Upper lobe of left lung (tissue), 4 donors: ENCODE results near the gene ADGRF4.

Experiments
- CTCF ChIP-seq, 6 experiments: fragments of 450-650 bp in 4 of 6; fragments of 200-600 bp in 2 of 6; sonication (generic) in 2 of 6; IDR thresholded peaks; one replicate each; pipeline ENCODE4 v1.5.1; 2016 to 2019; ENCODE audit warnings: antibody characterized with exemption in 6 of 6
- EP300 ChIP-seq, 4 donors: sonication (generic); formaldehyde crosslinking; IDR thresholded peaks; one replicate each; pipeline ENCODE4 v1.5.1; 2017; ENCODE audit warnings: antibody characterized with exemption in 4 of 4, control low read depth in 2 of 4
- POLR2A ChIP-seq, 4 donors: fragments of 450-650 bp; IDR thresholded peaks; one replicate each; pipeline ENCODE4 v1.5.1; 2016 to 2017; ENCODE audit warnings: antibody characterized with exemption in 4 of 4, mild to moderate bottlenecking in 2 of 4
- POLR2AphosphoS5 ChIP-seq, 2 donors: sonication (generic); formaldehyde crosslinking; IDR thresholded peaks; one replicate each; pipeline ENCODE4 v1.5.1; 2017; ENCODE audit warnings: antibody characterized with exemption in 2 of 2

GRCh38 chr6:47749757-47750156 is 51.4 kb downstream of the ADGRF4 start:
- TF ChIP-seq POLR2AphosphoS5 (IDR thresholded peaks at IDR 0.05) (no peak), CTCF (IDR thresholded peaks at IDR 0.05) (no peak), POLR2A (IDR thresholded peaks at IDR 0.05) (no peak), EP300 (IDR thresholded peaks at IDR 0.05) (no peak)
